NCI-H2171 treated with DMSO at 0.1 percent for 48 hours (cell line): Measurements from ENCODE around the gene SRD5A1.
A peak's percentile ranks its signal among the peaks of the same experiment; 100 is the strongest.

Source experiments
- DNase-seq: peaks from one replicate; lab custom pipeline; 2025; lab: John Stamatoyannopoulos, UW

SRD5A1 gene

GRCh38 chr5:6712577-6713273 lies 79.5 kb downstream of the SRD5A1 start:
- DNase-seq: peak; percentile 97

GRCh38 chr5:6713274-6714225 lies 80.3 kb downstream of the SRD5A1 start, which contains the start of gene TENT4A:
Gene TENT4A, plus strand, starts transcription at chr5:6713432. Its CDS starts 552 bp downstream, at chr5:6713984.
- no peak for DNase-seq

GRCh38 chr5:6714226-6715041 lies 81.2 kb downstream of the SRD5A1 start:
- DNase-seq: no peak

- no peak for DNase-seq
These were observed 82.0 kb downstream of the SRD5A1 start for GRCh38 chr5:6715271-6715670.

GRCh38 chr5:6715758-6716628 lies 82.8 kb downstream of the SRD5A1 start:
- no peak for DNase-seq

GRCh38 chr5:6716629-6717149 lies 83.4 kb downstream of the SRD5A1 start:
- no peak for DNase-seq

- DNase-seq: no peak
These were observed 84.0 kb downstream of the SRD5A1 start for GRCh38 chr5:6717247-6717646.

- no peak for DNase-seq
These were observed 84.4 kb downstream of the SRD5A1 start for GRCh38 chr5:6717687-6718086.

- no peak for DNase-seq
These were observed 85.0 kb downstream of the SRD5A1 start for GRCh38 chr5:6718161-6718681.

GRCh38 chr5:6718718-6719117 lies 85.5 kb downstream of the SRD5A1 start:
- DNase-seq: no peak

GRCh38 chr5:6719417-6719816 lies 86.2 kb downstream of the SRD5A1 start:
- no peak for DNase-seq

- DNase-seq: no peak
These were observed 86.8 kb downstream of the SRD5A1 start for GRCh38 chr5:6719896-6720560.

- no peak for DNase-seq
These were observed 87.3 kb downstream of the SRD5A1 start for GRCh38 chr5:6720561-6720921.

GRCh38 chr5:6721442-6721841 lies 88.2 kb downstream of the SRD5A1 start:
- DNase-seq: no peak

GRCh38 chr5:6722015-6722414 lies 88.8 kb downstream of the SRD5A1 start:
- no peak for DNase-seq

- no peak for DNase-seq
These were observed 90.0 kb downstream of the SRD5A1 start for GRCh38 chr5:6723122-6723815.

GRCh38 chr5:6723816-6724300 lies 90.6 kb downstream of the SRD5A1 start:
- DNase-seq: no peak
